GM19239 (cell line): Measurements from ENCODE around the gene SLC6A14.

Source experiments
- DNase-seq: peaks from one replicate; pipeline ENCODE4 v3.0.0; 2011; ENCODE audit warnings: low spot score; ENCODE audit not compliant: insufficient read length
- FAIRE-seq: peaks from 2 replicates; lab custom pipeline; 2011; peaks lifted over from hg19 to GRCh38; lab: Jason Lieb, UNC

SLC6A14 gene

DNA sequence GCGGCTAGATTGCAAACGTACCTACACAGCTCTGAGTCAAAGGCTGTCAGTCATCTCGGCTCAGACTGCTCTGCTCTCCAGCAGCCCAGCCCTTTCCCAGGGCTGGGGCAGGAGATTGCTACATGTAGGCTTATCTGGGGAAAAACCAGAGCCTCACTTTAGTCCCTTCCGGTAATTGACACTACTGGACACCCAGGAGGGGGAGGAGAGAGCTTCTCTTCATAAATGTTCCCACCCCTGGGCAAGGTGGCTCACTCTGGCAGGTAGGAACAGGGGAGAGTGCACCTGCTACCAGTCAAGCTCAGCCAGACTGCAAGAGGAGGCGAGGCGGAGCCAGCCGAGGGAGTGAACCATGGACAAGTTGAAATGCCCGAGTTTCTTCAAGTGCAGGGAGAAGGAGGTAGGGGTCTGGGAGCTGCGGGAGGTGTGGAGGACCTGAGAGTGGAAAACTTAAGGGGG lies at the start of gene SLC6A14:
TSS of gene SLC6A14 (plus strand) at position 249 of the 459 bp plus-strand sequence. CDS start at position 353, 104 bp downstream.
- FAIRE-seq, result no peak
- no peak for DNase-seq

GRCh38 chrX:116395752-116396151 lies 40.7 kb upstream of the SLC6A14 start:
- FAIRE-seq, result no peak
- no peak for DNase-seq

GRCh38 chrX:116399681-116400080 lies 36.7 kb upstream of the SLC6A14 start:
- no peak for DNase-seq
- FAIRE-seq, result no peak

DNA sequence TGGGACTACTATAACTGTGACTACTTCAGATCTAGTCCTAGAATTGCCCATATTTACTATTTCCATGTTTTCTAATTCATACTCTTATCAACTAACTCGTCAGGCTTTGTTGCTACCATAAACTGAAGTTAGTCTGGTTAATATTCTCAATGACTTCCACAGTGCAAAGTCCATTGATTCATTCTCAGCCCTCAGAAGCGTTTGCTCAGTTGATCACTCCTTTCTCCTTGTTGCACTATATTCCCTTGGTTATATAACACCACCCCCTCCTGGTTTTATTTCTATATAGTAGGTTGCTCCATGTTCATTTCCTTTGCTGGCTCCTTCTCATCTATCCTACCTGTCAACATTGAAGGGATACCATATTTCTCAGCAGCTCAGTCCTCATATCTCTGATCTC lies 27.2 kb upstream of the SLC6A14 start:
- no peak for FAIRE-seq
- no peak for DNase-seq

GRCh38 chrX:116413273-116413672 lies 23.1 kb upstream of the SLC6A14 start:
- no peak for FAIRE-seq
- no peak for DNase-seq

GRCh38 chrX:116417214-116417613 lies 19.2 kb upstream of the SLC6A14 start:
- DNase-seq (no peak), FAIRE-seq (no peak)

GRCh38 chrX:116417968-116418367 lies 18.4 kb upstream of the SLC6A14 start:
- FAIRE-seq (no peak), DNase-seq (no peak)

- no peak for FAIRE-seq
- DNase-seq, result no peak
These were observed 8.4 kb upstream of the SLC6A14 start for GRCh38 chrX:116427978-116428377.

GRCh38 chrX:116435597-116435996 lies 809 bp upstream of the SLC6A14 start:
- FAIRE-seq, result no peak
- no peak for DNase-seq

- DNase-seq, result no peak
- no peak for FAIRE-seq
These were observed 12.8 kb downstream of the SLC6A14 start for GRCh38 chrX:116449156-116449555.

GRCh38 chrX:116462822-116463221 lies 26.4 kb downstream of the SLC6A14 start, which contains the start of gene CT83:
Gene CT83, minus strand, starts transcription at chrX:116462976. Its CDS starts 120 bp downstream, at chrX:116462856.
- DNase-seq (no peak), FAIRE-seq (no peak)

DNA sequence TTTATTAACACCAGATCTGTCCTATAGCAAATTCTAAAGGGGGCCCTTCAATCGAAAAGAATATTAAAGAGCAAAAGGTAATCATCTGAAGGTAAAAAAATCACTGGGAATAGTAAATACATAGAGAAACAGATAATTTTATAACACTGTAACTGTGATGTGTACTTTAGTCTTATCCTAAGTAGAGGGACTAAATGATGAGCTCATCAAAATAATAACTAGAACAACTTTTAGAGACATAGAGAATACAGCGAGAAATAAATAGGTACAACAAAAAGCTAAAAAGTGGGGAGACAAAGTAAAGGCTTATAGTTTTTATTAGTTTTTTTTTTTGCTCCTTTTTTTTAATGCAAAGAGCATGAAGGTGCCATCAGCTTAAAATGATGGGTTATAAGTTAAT lies 43.7 kb downstream of the SLC6A14 start:
- FAIRE-seq (no peak), DNase-seq (no peak)

- DNase-seq, result no peak
- FAIRE-seq, result peak; percentile 45
These were observed 53.7 kb downstream of the SLC6A14 start for GRCh38 chrX:116490104-116490503.

DNA sequence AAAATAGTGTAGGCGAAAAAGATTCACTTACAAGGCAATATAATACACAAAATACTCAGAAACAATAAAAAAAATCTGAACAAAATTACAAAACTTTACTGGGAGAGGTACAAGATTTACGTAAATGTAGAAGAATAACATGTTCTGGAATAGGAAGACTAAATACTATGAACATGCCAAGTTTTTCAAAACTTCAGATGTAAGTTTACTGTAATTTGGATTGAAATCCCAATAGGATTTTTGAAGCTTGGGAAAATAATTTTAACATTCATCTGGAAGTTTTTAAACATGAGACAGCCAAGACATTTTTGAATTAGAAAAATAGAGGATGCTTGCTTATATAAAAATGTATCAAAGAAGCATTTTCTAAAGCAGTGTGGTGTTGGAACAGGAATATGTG lies 56.9 kb downstream of the SLC6A14 start:
- no peak for FAIRE-seq
- DNase-seq, result no peak

GRCh38 chrX:116499780-116500179 lies 63.4 kb downstream of the SLC6A14 start:
- DNase-seq (no peak), FAIRE-seq (no peak)
